Measurements from ENCODE around the gene AP5B1. TPM values are rescaled to one million over a fixed set of nuclear protein-coding genes. Genes with fewer than 3 reads are reported as not detected.

The AP5B1 gene
- total and polyA plus RNA-seq, 9 of the 15 experiments (the other 6 are each of a cell fraction or from before 2014, with no cell fraction given), result 0.51 to 24.2 (median 5.1) TPM

GRCh38 chr11:65781152-65781961 lies 581 bp upstream of the AP5B1 start:
- FAIRE-seq (no peak), ATAC-seq (peak; percentile 52), DNase-seq (ENCODE audit: extremely low read depth in 1 of 4, low spot score in 3 of 4) (peak in 3 of 4 experiments; percentile 74 to 83 (median 78))
- peaks cover 13% of the 10 kb centered on the region for H3K9me1 ChIP-seq (ENCODE audit: control insufficient read depth, insufficient read depth, low read length)
- peak overlapping the region; percentile 75 for H2AFZ ChIP-seq (ENCODE audit: low read depth, low read length)
- peak overlapping the region; percentile 44; the same call in 1 of the 2 replicates for H3K4me2 ChIP-seq (ENCODE audit: insufficient read depth, low read length)
- H3K79me2 ChIP-seq (ENCODE audit: control insufficient read depth, insufficient read depth, low read length), result peaks cover 22% of the 10 kb centered on the region
- H3K4me1 ChIP-seq (replicated peaks in 1 of 2; ENCODE audit: control insufficient read depth in 2 of 2, insufficient read depth in 2 of 2, low read length in 2 of 2), result peaks cover 7 to 54% of the 10 kb centered on the region in 2 experiments; a peak in 4 of 5 replicates
- H3K9ac ChIP-seq (ENCODE audit: insufficient read depth in 1 of 2, low read depth in 2 of 2, low read length in 2 of 2), result peak overlapping the region in 1 of 2 experiments; percentile 87; a peak in 2 of 4 replicates
- H3K36me3 ChIP-seq (ENCODE audit: control insufficient read depth, insufficient read depth, low read length), result peaks cover 33% of the 10 kb centered on the region; the same call in 2 of the 3 replicates
- CTCF ChIA-PET (ENCODE audit: low intra/inter-chr PET ratio), result interaction anchor here (0.7 to 2.6 kb wide), 3 partner anchors 37 to 103 kb away, joined by 3 to 31 read pairs (median 5); no protein-coding TSS in a partner anchor
- WGBS (ENCODE audit: insufficient coverage, low coverage, missing lambda C conversion rate), result 41% methylated on average over 42 of the region's 83 CpGs
- peak overlapping the region; percentile 86 for H3K4me3 ChIP-seq
- in situ Hi-C loops (cut with MboI) (no loop called here), intact Hi-C loops (cut with micrococcal nuclease) (loop anchor here (5.0 to 10.0 kb wide), 3 partner anchors 36 to 203 kb away; partner anchors contain the start of gene FIBP)
- H3K27ac ChIP-seq (ENCODE audit: extremely low read depth, low read depth, low read length), result no peak overlapping the region
- no peaks in the 10 kb centered on the region for H3K9me3 ChIP-seq (replicated peaks; ENCODE audit: control insufficient read depth, insufficient read depth, low read depth, low read length)
- POLR2A ChIA-PET, result interaction anchor here (0.6 to 3.3 kb wide), 10 partner anchors 8 to 269 kb away, joined by 3 to 18 read pairs (median 4); partner anchors contain the start of genes MUS81 and PCNX3
- H4K20me1 ChIP-seq (replicated peaks; ENCODE audit: control insufficient read depth, insufficient read depth, low read length), result peaks cover 13% of the 10 kb centered on the region; the same call in 1 of the 2 replicates
- no peaks in the 10 kb centered on the region for H3K27me3 ChIP-seq (ENCODE audit: control insufficient read depth in 2 of 2, insufficient read depth in 2 of 2, low read length in 2 of 2)
- BruUV-seq (replicated peaks), result no TSS peak
- TF ChIP-seq SLC30A9 (CRISPR knock-in tag; IDR thresholded peaks at IDR 0.05) (no peak), CTBP1 (IDR thresholded peaks at IDR 0.05; ENCODE audit: borderline replicate concordance) (0 out of 2 replicates have a peak, but pooled peaks have one; percentile 7), MAZ (CRISPR knock-in tag; conservative IDR thresholded peaks at IDR 0.05 in 1 of 2, IDR thresholded peaks at IDR 0.05 in 1 of 2) (peak in 1 of 2 experiments; percentile 34; a peak in 1 of 4 replicates), GATAD2B (IDR thresholded peaks at IDR 0.05; ENCODE audit: borderline replicate concordance) (peak; percentile 55), PCBP1 (IDR thresholded peaks at IDR 0.05; ENCODE audit: low read depth, low read length, poor library complexity, severe bottlenecking) (peak; percentile 28), ETS1 (conservative IDR thresholded peaks at IDR 0.05; ENCODE audit: control insufficient read depth, low read depth, low read length) (0 out of 2 replicates have a peak, but pooled peaks have one; percentile 9), CTCFL (IDR thresholded peaks at IDR 0.05; ENCODE audit: borderline replicate concordance, insufficient read depth, low read depth, low read length, poor library complexity, severe bottlenecking) (peak; percentile 41), STAT6 (CRISPR knock-in tag; IDR thresholded peaks at IDR 0.05) (0 out of 2 replicates have a peak, but pooled peaks have one; percentile 52), CTCF (IDR thresholded peaks at IDR 0.05 in 2 of 3, conservative IDR thresholded peaks at IDR 0.05 in 1 of 3; ENCODE audit: insufficient read depth in 2 of 3, low read depth in 1 of 3, low read length in 3 of 3) (peak; percentile 15 to 52 (median 38); a peak in 3 of 6 replicates)
